Measurements from ENCODE around the gene NXPH1.

Gene NXPH1

DNA sequence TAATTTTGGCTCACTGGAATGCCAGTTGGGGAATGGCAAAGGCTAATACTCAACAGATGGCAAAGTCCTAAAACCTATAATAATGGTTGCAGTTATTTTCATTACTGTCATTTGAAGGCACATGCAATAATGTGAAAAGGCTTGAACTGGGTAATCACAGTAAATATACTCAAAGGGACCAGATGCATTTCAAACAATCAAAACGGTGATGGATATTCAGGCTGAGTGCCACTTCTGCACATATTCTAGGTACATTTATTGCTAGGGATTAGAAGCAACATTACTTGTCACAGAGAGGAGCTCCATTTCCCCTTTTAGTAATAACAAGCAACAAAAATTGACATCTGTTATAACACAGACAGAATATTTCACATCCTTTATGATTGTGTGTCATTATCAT, 171.8 kb downstream of the NXPH1 start:
- CTCF ChIA-PET = no interaction called here

DNA sequence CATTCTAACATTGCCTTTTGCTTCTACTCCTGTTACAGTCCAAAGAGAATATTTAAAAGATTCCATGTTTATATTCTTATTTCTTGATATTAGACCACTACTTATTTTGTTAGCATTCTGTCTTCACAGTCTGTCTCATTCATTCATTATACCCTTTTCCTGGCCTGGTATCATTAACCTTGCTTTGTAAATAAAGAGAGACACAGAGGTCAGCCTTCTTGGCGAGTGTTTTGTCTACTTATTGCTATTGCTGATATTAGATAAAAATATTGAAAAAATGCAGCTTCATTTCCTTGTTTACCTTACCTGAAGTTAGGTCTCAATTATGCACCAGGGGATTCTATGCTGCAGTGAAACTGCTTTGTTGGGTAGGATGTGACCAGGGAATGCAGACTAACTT, 179.2 kb downstream of the NXPH1 start:
- DNase-seq (ENCODE audit: extremely low spot score) = no peak
- ChIA-PET CTCF (no interaction called here), POLR2A (no interaction called here)
- TF ChIP-seq TARDBP (IDR thresholded peaks at IDR 0.05) (no peak), SUZ12 (IDR thresholded peaks at IDR 0.05) (no peak), LEF1 (IDR thresholded peaks at IDR 0.05; ENCODE audit: borderline replicate concordance) (no peak), HDGF (IDR thresholded peaks at IDR 0.05; ENCODE audit: borderline replicate concordance) (no peak), SP1 (IDR thresholded peaks at IDR 0.05) (no peak), L3MBTL2 (conservative IDR thresholded peaks at IDR 0.05) (no peak), ARNT (IDR thresholded peaks at IDR 0.05) (no peak), ZNF384 (IDR thresholded peaks at IDR 0.05) (no peak), CTBP1 (IDR thresholded peaks at IDR 0.05; ENCODE audit: borderline replicate concordance) (no peak), FOXM1 (IDR thresholded peaks at IDR 0.05; ENCODE audit: borderline replicate concordance) (no peak)
- TF ChIP-seq, protein P1, sequence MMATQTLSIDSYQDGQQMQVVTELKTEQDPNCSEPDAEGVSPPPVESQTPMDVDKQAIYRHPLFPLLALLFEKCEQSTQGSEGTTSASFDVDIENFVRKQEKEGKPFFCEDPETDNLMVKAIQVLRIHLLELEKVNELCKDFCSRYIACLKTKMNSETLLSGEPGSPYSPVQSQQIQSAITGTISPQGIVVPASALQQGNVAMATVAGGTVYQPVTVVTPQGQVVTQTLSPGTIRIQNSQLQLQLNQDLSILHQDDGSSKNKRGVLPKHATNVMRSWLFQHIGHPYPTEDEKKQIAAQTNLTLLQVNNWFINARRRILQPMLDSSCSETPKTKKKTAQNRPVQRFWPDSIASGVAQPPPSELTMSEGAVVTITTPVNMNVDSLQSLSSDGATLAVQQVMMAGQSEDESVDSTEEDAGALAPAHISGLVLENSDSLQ (IDR thresholded peaks at IDR 0.05) = no peak

More for the DNA sequence above, 171.8 kb downstream of the NXPH1 start:
- DNase-seq (ENCODE audit: extremely low spot score) = no peak
- TF ChIP-seq SP1 (IDR thresholded peaks at IDR 0.05) (no peak), FOXM1 (IDR thresholded peaks at IDR 0.05; ENCODE audit: borderline replicate concordance) (no peak), ARNT (IDR thresholded peaks at IDR 0.05) (no peak), CTBP1 (IDR thresholded peaks at IDR 0.05; ENCODE audit: borderline replicate concordance) (no peak), FOXA1 (IDR thresholded peaks at IDR 0.05) (no peak), SUZ12 (IDR thresholded peaks at IDR 0.05) (no peak), FOXK2 (IDR thresholded peaks at IDR 0.05) (no peak), BHLHE40 (IDR thresholded peaks at IDR 0.05; ENCODE audit: borderline replicate concordance) (no peak), NFRKB (IDR thresholded peaks at IDR 0.05) (no peak), ELF4 (IDR thresholded peaks at IDR 0.05) (no peak), L3MBTL2 (conservative IDR thresholded peaks at IDR 0.05) (no peak), TARDBP (IDR thresholded peaks at IDR 0.05) (no peak), LEF1 (IDR thresholded peaks at IDR 0.05; ENCODE audit: borderline replicate concordance) (no peak), ZNF384 (IDR thresholded peaks at IDR 0.05) (no peak)
- TF ChIP-seq, protein P1 (IDR thresholded peaks at IDR 0.05) = no peak
- POLR2A ChIA-PET = no interaction called here

DNA sequence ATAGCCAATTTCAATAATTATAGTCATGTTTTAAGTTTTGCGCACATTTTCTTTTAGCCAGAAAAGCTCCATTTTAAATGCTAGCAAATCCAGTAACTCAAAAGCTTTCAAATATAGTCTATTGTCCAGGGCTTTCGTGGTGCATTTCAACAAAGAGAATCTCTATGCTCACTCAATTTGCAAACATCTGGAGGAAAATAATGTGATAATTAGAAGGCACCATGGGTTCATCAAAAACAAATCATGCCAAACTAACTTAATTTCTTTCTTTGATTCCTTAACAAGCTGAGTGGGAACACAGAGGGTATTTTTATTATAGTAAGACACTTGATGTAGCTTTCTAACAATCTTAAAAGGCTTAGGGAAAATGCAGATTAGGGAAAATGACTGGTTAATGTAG, 179.8 kb downstream of the NXPH1 start:
- DNase-seq (ENCODE audit: extremely low spot score) = no peak
- TF ChIP-seq ELF4 (IDR thresholded peaks at IDR 0.05) (no peak), ZNF384 (IDR thresholded peaks at IDR 0.05) (no peak), FOXA1 (IDR thresholded peaks at IDR 0.05) (no peak), LEF1 (IDR thresholded peaks at IDR 0.05; ENCODE audit: borderline replicate concordance) (no peak), SP1 (IDR thresholded peaks at IDR 0.05) (no peak), NFRKB (IDR thresholded peaks at IDR 0.05) (no peak), HDGF (IDR thresholded peaks at IDR 0.05; ENCODE audit: borderline replicate concordance) (no peak), TARDBP (IDR thresholded peaks at IDR 0.05) (no peak), SUZ12 (IDR thresholded peaks at IDR 0.05) (no peak), BHLHE40 (IDR thresholded peaks at IDR 0.05; ENCODE audit: borderline replicate concordance) (no peak), ARNT (IDR thresholded peaks at IDR 0.05) (no peak), FOXK2 (IDR thresholded peaks at IDR 0.05) (no peak), FOXM1 (IDR thresholded peaks at IDR 0.05; ENCODE audit: borderline replicate concordance) (no peak)
- TF ChIP-seq, protein P1 (IDR thresholded peaks at IDR 0.05) = no peak
- POLR2A ChIA-PET = no interaction called here
- CTCF ChIA-PET = no interaction called here

DNA sequence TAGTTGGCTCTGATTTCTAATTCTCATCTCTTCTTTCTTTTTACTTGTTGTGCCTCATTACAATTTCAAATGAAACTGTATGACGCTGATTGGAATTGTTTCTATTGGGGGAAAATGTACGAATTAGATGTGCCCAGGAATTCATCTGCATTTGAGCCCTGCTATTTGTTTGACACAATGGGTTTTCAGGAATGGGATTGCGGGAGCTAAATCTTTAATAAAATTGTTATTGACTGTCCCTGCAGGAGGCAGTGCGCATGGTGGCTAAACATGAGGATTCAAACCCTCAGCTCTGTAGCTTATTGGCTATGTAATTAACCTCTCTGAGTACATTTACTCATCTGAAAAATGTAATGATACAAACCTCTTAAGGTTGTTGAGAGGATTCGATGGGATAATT, 181.6 kb downstream of the NXPH1 start:
- ChIA-PET CTCF (no interaction called here), POLR2A (no interaction called here)
- TF ChIP-seq BHLHE40 (IDR thresholded peaks at IDR 0.05; ENCODE audit: borderline replicate concordance) (no peak), FOXK2 (IDR thresholded peaks at IDR 0.05) (no peak), SUZ12 (IDR thresholded peaks at IDR 0.05) (no peak), TARDBP (IDR thresholded peaks at IDR 0.05) (no peak), FOXM1 (IDR thresholded peaks at IDR 0.05; ENCODE audit: borderline replicate concordance) (no peak), FOXA1 (IDR thresholded peaks at IDR 0.05) (no peak), ARNT (IDR thresholded peaks at IDR 0.05) (no peak), ZNF384 (IDR thresholded peaks at IDR 0.05) (no peak), NFRKB (IDR thresholded peaks at IDR 0.05) (no peak), HDGF (IDR thresholded peaks at IDR 0.05; ENCODE audit: borderline replicate concordance) (no peak), ELF4 (IDR thresholded peaks at IDR 0.05) (no peak), CTBP1 (IDR thresholded peaks at IDR 0.05; ENCODE audit: borderline replicate concordance) (no peak), LEF1 (IDR thresholded peaks at IDR 0.05; ENCODE audit: borderline replicate concordance) (no peak), SP1 (IDR thresholded peaks at IDR 0.05) (no peak), L3MBTL2 (conservative IDR thresholded peaks at IDR 0.05) (no peak)
- TF ChIP-seq, protein P1 (IDR thresholded peaks at IDR 0.05) = no peak
- DNase-seq (ENCODE audit: extremely low spot score) = no peak

DNA sequence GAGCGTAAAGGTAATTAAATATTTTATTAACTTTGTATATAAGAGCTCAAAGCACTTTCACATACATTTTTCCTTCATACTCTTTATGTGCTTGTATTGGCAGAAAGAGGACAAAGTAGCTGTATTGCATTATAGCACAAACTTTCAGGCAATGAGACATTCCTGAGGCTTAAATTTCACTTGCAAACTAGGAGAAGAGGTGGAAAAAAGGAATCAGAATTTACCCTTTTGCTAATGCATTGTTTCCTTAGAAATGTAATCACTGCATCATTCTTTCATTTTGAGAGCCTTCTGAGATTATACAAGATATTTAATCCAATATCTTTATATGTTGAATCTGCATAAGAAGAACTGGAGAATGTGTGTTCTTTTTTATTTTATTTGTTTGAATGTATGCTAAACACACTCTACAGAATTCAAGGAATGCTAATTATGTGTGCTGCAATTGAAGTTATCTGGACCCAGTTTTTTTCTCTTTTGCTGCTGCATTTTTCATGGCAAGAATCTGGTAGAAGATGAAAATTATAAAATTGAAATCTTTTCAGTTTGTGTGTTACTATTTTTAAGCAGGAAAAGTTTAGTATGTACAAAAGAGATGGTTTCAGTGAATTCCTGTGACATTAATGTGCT, 185.1 kb downstream of the NXPH1 start:
- no peak for DNase-seq (ENCODE audit: extremely low spot score)
- ChIA-PET CTCF (no interaction called here), POLR2A (no interaction called here)
- no peak for TF ChIP-seq CTBP1 (IDR thresholded peaks at IDR 0.05; ENCODE audit: borderline replicate concordance)
- TF ChIP-seq TARDBP (IDR thresholded peaks at IDR 0.05) = no peak
- TF ChIP-seq ARNT (IDR thresholded peaks at IDR 0.05) = no peak
- no peak for TF ChIP-seq ELF4 (IDR thresholded peaks at IDR 0.05)
- no peak for TF ChIP-seq FOXM1 (IDR thresholded peaks at IDR 0.05; ENCODE audit: borderline replicate concordance)
- no peak for TF ChIP-seq HDGF (IDR thresholded peaks at IDR 0.05; ENCODE audit: borderline replicate concordance)
- no peak for TF ChIP-seq L3MBTL2 (conservative IDR thresholded peaks at IDR 0.05)
- TF ChIP-seq, protein P1 (IDR thresholded peaks at IDR 0.05) = no peak
- no peak for TF ChIP-seq LEF1 (IDR thresholded peaks at IDR 0.05; ENCODE audit: borderline replicate concordance)
- TF ChIP-seq NFRKB (IDR thresholded peaks at IDR 0.05) = no peak
- no peak for TF ChIP-seq FOXK2 (IDR thresholded peaks at IDR 0.05)
- TF ChIP-seq ZNF384 (IDR thresholded peaks at IDR 0.05) = no peak
- TF ChIP-seq BHLHE40 (IDR thresholded peaks at IDR 0.05; ENCODE audit: borderline replicate concordance) = no peak
- no peak for TF ChIP-seq SP1 (IDR thresholded peaks at IDR 0.05)
